Measurements from ENCODE around the gene GORASP1. TPM values are rescaled to one million over a fixed set of nuclear protein-coding genes. Genes with fewer than 3 reads are reported as not detected.

GORASP1 gene
- total RNA-seq = 10 to 100 TPM; 52.0 to 53.1 TPM

GRCh38 chr3:39107388-39108199 lies at the start of gene GORASP1, which contains the start of gene TTC21A:
TSS of gene GORASP1 (minus strand) at chr3:39107627. CDS start at chr3:39107541, 86 bp downstream.
TSS of gene TTC21A (plus strand) at chr3:39107680. CDS start at chr3:39107838, 158 bp downstream.
- H3K4me1 Mint-ChIP-seq = peaks cover 50% of the 10 kb centered on the region
- no peaks in the 10 kb centered on the region for H3K9me3 Mint-ChIP-seq
- peak within 1 kb of the TSS; percentile 84 for H3K4me3 Mint-ChIP-seq
- peaks cover 11% of the 10 kb centered on the region for H3K36me3 Mint-ChIP-seq (ENCODE audit: low read depth)
- CTCF ChIA-PET = interaction anchor here (0.5 to 3.4 kb wide), 8 partner anchors 16 to 184 kb away, joined by 3 to 18 read pairs (median 8); no protein-coding TSS in a partner anchor
- DNase-seq = peak; percentile 81
- POLR2A ChIA-PET = interaction anchor here (0.8 to 4.2 kb wide), 12 partner anchors 20 to 277 kb away, joined by 3 to 29 read pairs (median 4); no protein-coding TSS in a partner anchor
- H3K27me3 Mint-ChIP-seq = no peaks in the 10 kb centered on the region
- peak within 1 kb of the TSS; percentile 91 for H3K27ac Mint-ChIP-seq

GRCh38 chr3:39156421-39156820 lies 49.0 kb upstream of the GORASP1 start:
- Mint-ChIP-seq H3K9me3 (no peaks in the 10 kb centered on the region), H3K27ac (no peak overlapping the region), H3K27me3 (peaks cover 23% of the 10 kb centered on the region), H3K4me3 (no peak overlapping the region), H3K4me1 (peaks cover 23% of the 10 kb centered on the region), H3K36me3 (ENCODE audit: low read depth) (peaks cover 11% of the 10 kb centered on the region)
- CTCF ChIA-PET = interaction anchor here (0.9 to 2.1 kb wide), 3 partner anchors 12 to 135 kb away, joined by 3 to 5 read pairs (median 3); no protein-coding TSS in a partner anchor
- no peak for DNase-seq
- POLR2A ChIA-PET = interaction anchor here (1.1 kb wide), 1 partner anchor 50 kb away, joined by 3 read pairs; no protein-coding TSS in a partner anchor

GRCh38 chr3:39154280-39155021 lies 47.0 kb upstream of the GORASP1 start:
- H3K9me3 Mint-ChIP-seq = no peaks in the 10 kb centered on the region
- peaks cover 43% of the 10 kb centered on the region for H3K4me1 Mint-ChIP-seq
- CTCF ChIA-PET = no interaction called here
- peaks cover 31% of the 10 kb centered on the region for H3K36me3 Mint-ChIP-seq (ENCODE audit: low read depth)
- POLR2A ChIA-PET = no interaction called here
- H3K27me3 Mint-ChIP-seq = peaks cover 21% of the 10 kb centered on the region
- H3K27ac Mint-ChIP-seq = peak overlapping the region; percentile 71
- DNase-seq = no peak
- H3K4me3 Mint-ChIP-seq = peak overlapping the region; percentile 66

GRCh38 chr3:39153977-39154279 lies 46.5 kb upstream of the GORASP1 start:
- Mint-ChIP-seq H3K27ac (peak overlapping the region; percentile 71), H3K27me3 (peaks cover 17% of the 10 kb centered on the region), H3K36me3 (ENCODE audit: low read depth) (peaks cover 34% of the 10 kb centered on the region), H3K4me1 (peaks cover 48% of the 10 kb centered on the region), H3K9me3 (no peaks in the 10 kb centered on the region), H3K4me3 (peak overlapping the region; percentile 66)
- DNase-seq = no peak
- ChIA-PET CTCF (no interaction called here), POLR2A (no interaction called here)

- Mint-ChIP-seq H3K4me3 (peak overlapping the region; percentile 98), H3K9me3 (no peaks in the 10 kb centered on the region), H3K4me1 (peaks cover 77% of the 10 kb centered on the region), H3K27me3 (peaks cover 2% of the 10 kb centered on the region), H3K27ac (peak overlapping the region; percentile 98), H3K36me3 (ENCODE audit: low read depth) (peaks cover 59% of the 10 kb centered on the region)
- ChIA-PET CTCF (interaction anchor here (1.0 to 2.6 kb wide), 3 partner anchors 17 to 140 kb away, joined by 3 to 10 read pairs (median 4); no protein-coding TSS in a partner anchor), POLR2A (interaction anchor here (1.0 to 1.8 kb wide), 4 partner anchors 9 to 137 kb away, joined by 3 to 5 read pairs (median 4); no protein-coding TSS in a partner anchor)
- DNase-seq = peak; percentile 54
These were observed 43.6 kb upstream of the GORASP1 start for GRCh38 chr3:39150803-39151631.

- Mint-ChIP-seq H3K9me3 (no peaks in the 10 kb centered on the region), H3K4me3 (peak overlapping the region; percentile 98), H3K27me3 (no peaks in the 10 kb centered on the region), H3K4me1 (peaks cover 77% of the 10 kb centered on the region), H3K27ac (peak overlapping the region; percentile 98), H3K36me3 (ENCODE audit: low read depth) (peaks cover 64% of the 10 kb centered on the region)
- DNase-seq = no peak
- ChIA-PET POLR2A (interaction anchor here (0.7 to 2.0 kb wide), 7 partner anchors 8 to 138 kb away, joined by 3 to 8 read pairs (median 4); no protein-coding TSS in a partner anchor), CTCF (interaction anchor here (1.4 to 2.6 kb wide), 2 partner anchors 28 to 141 kb away, joined by 3 to 10 read pairs; no protein-coding TSS in a partner anchor)
These were observed 42.8 kb upstream of the GORASP1 start for GRCh38 chr3:39150148-39150802.

GRCh38 chr3:39149498-39150147 lies 42.2 kb upstream of the GORASP1 start:
- CTCF ChIA-PET = interaction anchor here (0.6 to 2.6 kb wide), 3 partner anchors 24 to 142 kb away, joined by 3 to 10 read pairs (median 4); no protein-coding TSS in a partner anchor
- POLR2A ChIA-PET = interaction anchor here (0.7 to 2.0 kb wide), 6 partner anchors 18 to 139 kb away, joined by 3 to 8 read pairs (median 4); no protein-coding TSS in a partner anchor
- H3K4me1 Mint-ChIP-seq = peaks cover 79% of the 10 kb centered on the region
- H3K27ac Mint-ChIP-seq = peak overlapping the region; percentile 98
- no peaks in the 10 kb centered on the region for H3K27me3 Mint-ChIP-seq
- H3K4me3 Mint-ChIP-seq = peak overlapping the region; percentile 98
- H3K36me3 Mint-ChIP-seq (ENCODE audit: low read depth) = peaks cover 71% of the 10 kb centered on the region
- H3K9me3 Mint-ChIP-seq = no peaks in the 10 kb centered on the region
- no peak for DNase-seq

- POLR2A ChIA-PET = interaction anchor here (1.1 to 2.0 kb wide), 3 partner anchors 18 to 78 kb away, joined by 4 to 8 read pairs (median 6); no protein-coding TSS in a partner anchor
- Mint-ChIP-seq H3K9me3 (no peaks in the 10 kb centered on the region), H3K4me1 (peaks cover 76% of the 10 kb centered on the region), H3K4me3 (peak overlapping the region; percentile 98), H3K27me3 (no peaks in the 10 kb centered on the region), H3K27ac (peak overlapping the region; percentile 98), H3K36me3 (ENCODE audit: low read depth) (peaks cover 76% of the 10 kb centered on the region)
- CTCF ChIA-PET = interaction anchor here (0.6 to 1.3 kb wide), 2 partner anchors 23 to 139 kb away, joined by 3 to 4 read pairs; no protein-coding TSS in a partner anchor
- DNase-seq = no peak
These were observed 41.6 kb upstream of the GORASP1 start for GRCh38 chr3:39149059-39149455.

GRCh38 chr3:39148435-39149058 lies 41.1 kb upstream of the GORASP1 start:
- H3K4me3 Mint-ChIP-seq = peak overlapping the region; percentile 98
- POLR2A ChIA-PET = interaction anchor here (1.1 to 2.4 kb wide), 4 partner anchors 12 to 77 kb away, joined by 4 to 8 read pairs (median 7); no protein-coding TSS in a partner anchor
- peak overlapping the region; percentile 98 for H3K27ac Mint-ChIP-seq
- H3K9me3 Mint-ChIP-seq = no peaks in the 10 kb centered on the region
- no peaks in the 10 kb centered on the region for H3K27me3 Mint-ChIP-seq
- peaks cover 75% of the 10 kb centered on the region for H3K4me1 Mint-ChIP-seq
- H3K36me3 Mint-ChIP-seq (ENCODE audit: low read depth) = peaks cover 82% of the 10 kb centered on the region
- CTCF ChIA-PET = interaction anchor here (1.3 kb wide), 1 partner anchor 139 kb away, joined by 4 read pairs; no protein-coding TSS in a partner anchor
- no peak for DNase-seq

GRCh38 chr3:39147711-39148434 lies 40.4 kb upstream of the GORASP1 start:
- Mint-ChIP-seq H3K27ac (peak overlapping the region; percentile 98), H3K4me3 (peak overlapping the region; percentile 98), H3K9me3 (no peaks in the 10 kb centered on the region), H3K4me1 (peaks cover 75% of the 10 kb centered on the region), H3K36me3 (ENCODE audit: low read depth) (peaks cover 88% of the 10 kb centered on the region), H3K27me3 (no peaks in the 10 kb centered on the region)
- DNase-seq = peak; percentile 69
- ChIA-PET POLR2A (interaction anchor here (0.7 to 3.7 kb wide), 9 partner anchors 12 to 259 kb away, joined by 3 to 29 read pairs (median 4); partner anchors contain the start of genes GORASP1, RPSA and TTC21A), CTCF (interaction anchor here (1.3 to 1.8 kb wide), 3 partner anchors 19 to 140 kb away, joined by 4 to 7 read pairs (median 4); no protein-coding TSS in a partner anchor)
